EH (cell line): ENCODE data around the gene IGFBP6.
A peak's percentile ranks its signal among the peaks of the same experiment; 100 is the strongest.

ENCODE experiments used
- DNase-seq: peaks from one replicate; pipeline ENCODE4 v3.0.0-alpha.2; 2015; ENCODE audit warnings: low read depth

The IGFBP6 gene

GRCh38 chr12:53059434-53060063 lies 37.9 kb upstream of the IGFBP6 start:
- no peak for DNase-seq

GRCh38 chr12:53060064-53060720 lies 37.3 kb upstream of the IGFBP6 start:
- no peak for DNase-seq

DNA sequence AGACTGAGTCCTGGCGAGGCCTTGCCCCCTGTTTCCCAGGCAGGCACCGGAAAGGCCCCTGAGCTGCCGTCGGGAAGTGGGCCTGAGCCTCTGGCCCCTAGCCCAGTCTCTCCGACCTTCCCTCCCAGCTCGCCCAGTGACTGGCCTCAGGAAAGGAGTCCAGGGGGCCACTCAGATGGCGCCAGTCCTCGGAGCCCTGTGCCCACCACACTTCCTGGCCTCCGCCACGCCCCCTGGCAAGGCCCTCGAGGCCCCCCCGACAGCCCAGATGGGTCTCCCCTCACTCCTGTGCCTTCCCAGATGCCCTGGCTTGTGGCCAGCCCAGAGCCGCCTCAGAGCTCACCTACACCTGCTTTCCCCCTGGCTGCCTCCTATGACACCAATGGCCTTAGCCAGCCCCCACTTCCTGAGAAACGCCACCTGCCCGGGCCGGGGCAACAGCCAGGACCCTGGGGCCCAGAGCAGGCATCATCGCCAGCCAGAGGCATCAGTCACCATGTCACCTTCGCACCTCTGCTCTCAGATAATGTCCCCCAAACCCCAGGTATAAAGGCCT lies 36.7 kb upstream of the IGFBP6 start:
- DNase-seq, result no peak

- no peak for DNase-seq
Measured at GRCh38 chr12:53061404-53062010, 36.0 kb upstream of the IGFBP6 start.

DNA sequence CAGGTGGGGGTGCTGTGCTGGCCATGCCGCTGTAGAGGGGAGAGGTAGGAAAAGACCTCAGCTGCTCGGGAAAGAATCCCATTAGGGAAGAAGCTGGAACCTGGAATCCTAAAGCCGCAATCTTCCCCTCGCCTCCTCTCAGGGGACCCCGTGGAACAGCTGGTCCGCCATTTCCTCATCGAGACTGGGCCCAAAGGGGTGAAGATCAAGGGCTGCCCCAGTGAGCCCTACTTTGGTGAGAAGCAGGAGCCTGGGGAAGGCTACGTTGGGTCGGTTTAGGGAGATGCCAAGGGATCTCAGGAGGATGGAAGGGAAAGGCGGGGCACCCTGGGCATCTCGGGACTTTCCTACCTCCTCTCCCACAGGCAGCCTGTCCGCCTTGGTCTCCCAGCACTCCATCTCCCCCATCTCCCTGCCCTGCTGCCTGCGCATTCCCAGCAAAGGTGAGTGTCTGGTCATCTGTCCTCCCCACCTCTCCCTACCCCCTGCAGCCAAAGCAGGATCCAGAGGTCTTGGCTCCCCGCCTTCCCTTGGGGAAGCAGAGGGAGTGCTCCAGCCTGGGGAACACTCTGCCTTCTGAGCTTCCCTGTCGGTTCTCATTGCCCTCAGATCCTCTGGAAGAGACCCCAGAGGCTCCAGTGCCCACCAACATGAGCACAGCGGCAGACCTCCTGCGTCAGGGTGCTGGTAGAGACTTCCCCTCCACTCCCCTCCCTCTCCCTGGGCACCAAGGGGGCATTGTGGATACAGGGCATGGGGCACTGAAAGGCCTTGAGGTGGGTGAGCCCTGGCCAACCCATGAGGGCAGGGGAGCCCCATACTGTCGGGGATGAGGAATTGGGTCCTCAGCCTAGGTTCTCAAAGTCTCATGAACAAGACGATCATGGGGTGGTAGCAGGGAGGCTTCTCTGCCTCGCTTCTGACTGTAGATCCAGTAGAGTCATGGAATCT lies 35.2 kb upstream of the IGFBP6 start:
- no peak for DNase-seq

- no peak for DNase-seq
Measured at GRCh38 chr12:53062977-53063707, 34.3 kb upstream of the IGFBP6 start.

DNA sequence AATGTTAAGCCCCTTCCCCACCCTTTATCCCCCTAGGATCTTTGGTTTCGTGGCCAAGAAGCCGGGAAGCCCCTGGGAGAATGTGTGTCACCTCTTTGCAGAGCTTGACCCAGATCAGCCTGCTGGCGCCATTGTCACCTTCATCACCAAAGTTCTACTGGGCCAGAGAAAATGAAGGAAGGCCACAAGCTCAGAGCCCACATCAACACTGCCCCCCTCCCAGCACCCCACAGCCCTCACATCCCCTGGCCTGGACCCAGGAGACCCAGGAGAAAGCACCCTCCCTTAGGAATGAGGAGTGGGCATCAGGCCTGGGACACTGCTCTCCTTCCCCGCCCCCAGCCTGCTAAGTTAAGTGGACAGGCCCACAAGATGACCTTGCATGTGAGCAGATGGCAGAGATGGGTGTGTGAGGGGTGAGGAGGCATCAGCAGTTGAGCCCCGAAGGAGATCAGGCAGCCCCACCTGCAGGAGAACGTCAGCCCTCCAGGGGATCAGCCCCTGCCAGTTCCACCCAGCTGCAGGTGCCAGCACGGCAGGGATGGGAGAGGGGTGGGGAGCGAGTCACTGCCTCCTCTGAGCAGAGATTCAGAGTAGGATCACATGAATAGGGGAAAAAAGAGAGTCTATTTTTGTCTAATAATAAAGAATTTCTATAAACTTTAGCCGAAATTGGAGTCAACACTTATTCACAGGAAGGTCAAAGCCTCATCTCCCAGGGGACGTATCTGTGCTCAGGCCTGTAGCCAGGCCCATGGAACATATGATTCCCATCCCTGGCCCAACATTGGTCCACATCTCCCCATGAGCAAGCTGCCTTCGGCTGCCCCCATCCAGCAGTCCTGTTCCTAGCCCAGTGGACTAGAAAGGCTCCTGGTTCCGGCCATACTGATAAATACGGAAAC lies 33.5 kb upstream of the IGFBP6 start:
- DNase-seq, result peak; percentile 78

- DNase-seq, result no peak
Measured at GRCh38 chr12:53064613-53065436, 32.6 kb upstream of the IGFBP6 start.

GRCh38 chr12:53065470-53065869 lies 32.0 kb upstream of the IGFBP6 start:
- DNase-seq, result peak; percentile 21

- DNase-seq, result peak; percentile 87
Measured at GRCh38 chr12:53065975-53066931, 31.2 kb upstream of the IGFBP6 start.

DNA sequence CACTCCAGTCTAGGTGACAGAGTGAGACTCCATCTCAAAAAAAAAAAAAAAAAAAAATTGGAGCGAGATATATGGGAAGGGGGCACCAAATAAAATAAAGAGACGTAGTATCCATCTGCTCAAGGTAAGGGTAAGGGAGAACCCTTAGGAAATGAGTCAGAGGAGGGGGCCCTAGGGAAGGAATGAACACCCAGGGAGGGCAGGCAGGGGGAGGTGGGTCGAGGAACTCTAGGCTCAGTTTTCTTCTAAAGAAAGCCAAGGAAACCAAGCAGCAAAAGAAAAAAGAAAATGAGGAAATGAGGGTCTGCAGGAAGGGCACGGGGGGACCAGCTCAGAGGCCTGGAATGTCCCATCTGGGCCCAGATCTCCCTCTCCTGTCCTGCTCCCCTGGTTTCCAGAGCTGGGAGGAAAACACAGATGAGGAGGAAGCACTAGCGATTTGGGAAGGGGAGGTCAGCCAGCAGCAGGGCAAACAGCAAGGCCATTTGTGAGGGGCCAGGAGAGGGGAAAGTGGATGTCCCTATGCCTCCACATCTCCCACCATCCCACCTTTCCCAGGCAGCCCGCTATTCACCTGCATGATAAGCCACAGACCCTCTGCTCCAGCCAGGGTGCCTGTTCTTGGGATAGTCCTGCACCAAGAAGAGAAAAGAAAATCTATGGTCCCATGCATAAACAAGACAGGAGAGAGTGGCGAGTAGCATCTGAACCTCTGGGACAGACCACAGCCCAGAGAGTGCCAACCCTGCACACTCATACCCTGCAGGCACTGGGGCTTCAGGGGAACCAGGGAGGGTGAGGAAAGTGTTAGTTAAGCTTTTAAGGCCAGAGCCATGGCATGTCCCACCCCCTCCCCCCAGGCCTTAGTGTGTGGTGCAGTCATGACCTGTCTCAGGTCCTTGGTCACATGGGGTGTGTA lies 30.1 kb upstream of the IGFBP6 start:
- DNase-seq, result peak; percentile 52

DNA sequence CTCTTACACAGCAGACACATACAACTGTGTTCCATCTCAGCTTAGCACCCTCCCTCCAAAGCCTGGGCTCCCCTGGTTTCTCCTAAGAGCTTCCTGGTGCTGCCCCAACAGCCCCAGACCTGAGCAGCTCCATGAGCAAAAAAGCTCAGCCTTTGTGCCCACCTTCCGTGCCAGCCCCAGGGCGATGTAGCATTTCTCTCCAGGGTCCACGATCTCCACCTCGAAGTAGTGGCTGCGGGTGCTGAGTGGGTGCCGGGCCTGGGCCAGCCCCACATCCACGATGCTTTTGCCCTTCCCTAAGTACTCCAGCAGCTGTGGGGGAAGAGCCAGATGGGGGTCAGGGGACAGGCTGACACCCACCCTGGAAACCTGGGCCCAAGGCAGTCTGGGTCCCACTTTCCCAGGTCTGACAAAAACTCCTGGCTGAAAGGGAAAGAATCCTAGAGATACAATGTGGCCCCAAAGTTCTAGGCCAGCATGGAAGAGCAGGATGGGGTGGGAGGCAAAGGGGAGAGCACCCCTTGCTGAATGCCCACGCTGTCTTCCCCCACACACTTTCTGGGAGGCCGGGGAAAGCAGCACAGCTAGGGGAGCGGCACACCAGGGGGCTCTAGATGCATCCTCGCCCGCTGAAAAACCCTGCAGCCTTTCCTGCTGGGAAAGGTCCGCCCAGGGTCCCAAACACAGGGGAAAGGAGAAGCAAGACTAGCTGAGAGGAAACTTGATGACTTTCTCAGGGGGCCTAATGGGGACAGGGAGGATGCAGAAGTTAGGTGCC lies 29.3 kb upstream of the IGFBP6 start:
- DNase-seq, result no peak

DNA sequence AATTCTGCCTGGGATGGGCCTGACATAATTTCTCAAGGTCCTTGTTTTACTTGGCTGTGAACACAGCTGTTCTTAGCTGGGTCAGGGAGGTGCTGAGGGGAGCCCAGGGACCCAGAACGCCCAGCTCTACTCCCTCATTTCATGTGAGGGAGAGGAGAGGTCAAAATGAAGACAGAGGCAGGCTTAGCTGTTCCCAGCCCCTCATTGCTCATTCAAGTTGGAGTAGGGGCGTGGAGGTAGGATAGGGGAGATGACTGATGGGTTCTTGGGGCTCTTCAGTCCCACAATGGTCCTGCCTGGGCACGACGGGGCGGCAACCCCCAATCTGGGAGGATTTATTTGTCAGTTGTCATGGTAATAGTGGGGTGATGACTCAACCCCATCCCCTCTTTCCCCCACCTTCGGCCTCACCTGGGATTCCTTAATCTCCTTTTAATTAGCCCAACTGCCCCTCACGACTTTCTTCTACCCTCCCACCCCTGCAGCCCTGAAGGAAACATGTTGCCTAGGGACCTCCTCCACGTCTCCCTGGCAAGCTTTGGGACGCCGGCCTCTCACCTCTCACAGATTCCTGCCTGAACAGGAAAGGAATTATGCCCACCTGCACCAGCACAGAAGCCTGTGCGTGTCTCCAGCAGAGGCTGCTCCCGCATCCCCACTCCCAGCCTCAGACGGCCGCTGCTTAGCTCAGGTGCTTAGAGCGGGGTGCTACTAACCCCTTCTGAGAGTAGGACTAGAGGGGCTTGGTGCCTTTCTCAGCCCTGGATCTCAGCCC lies 28.5 kb upstream of the IGFBP6 start:
- peak; percentile 15 for DNase-seq

- DNase-seq, result no peak
Measured at GRCh38 chr12:53069621-53070410, 27.7 kb upstream of the IGFBP6 start.
